OCI-LY7 (cell line): ENCODE data around the gene GNG12.

Source experiments
- CTCF ChIP-seq: fragments of 200-600 bp; sonication (generic); conservative IDR thresholded peaks from 2 replicates; pipeline ENCODE4 v1.5.1; 2014; ENCODE audit warnings: mild to moderate bottlenecking, antibody characterized with exemption, low read length, moderate library complexity, mixed read lengths
- EZH2phosphoT487 ChIP-seq: fragments of 200-600 bp; sonication (generic); IDR thresholded peaks from 2 replicates; pipeline ENCODE4 v1.6.1; 2018; ENCODE audit warnings: low read depth, borderline replicate concordance, mild to moderate bottlenecking, mixed run types, antibody characterized with exemption, low read length, moderate library complexity, mixed read lengths

DNA sequence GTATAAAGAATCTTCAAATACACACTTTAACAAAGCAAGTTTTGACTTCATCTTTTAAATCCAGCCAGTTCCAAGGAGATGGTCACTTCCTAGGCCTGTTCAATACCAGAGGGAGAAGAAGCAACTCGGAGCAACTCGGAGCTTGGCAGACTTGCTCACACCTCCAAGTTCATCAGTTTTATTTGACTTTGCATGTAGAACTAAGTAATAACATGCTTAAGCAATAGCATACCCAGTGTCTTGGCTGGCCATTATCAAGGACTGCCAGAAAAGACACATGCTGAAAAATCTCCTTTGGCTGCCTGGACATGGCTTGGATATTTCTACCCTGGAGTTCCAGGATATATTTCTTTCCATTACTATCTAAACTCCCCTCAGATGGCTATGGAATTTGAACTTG, 52.6 kb downstream of the GNG12 start:
- TF ChIP-seq CTCF, result no peak
- no peak for TF ChIP-seq EZH2phosphoT487
